Muscle layer of colon (tissue), 2 donors: ENCODE data around the gene ZBTB37.

Source experiments
- H3K27ac ChIP-seq: one replicate; pipeline ENCODE4 v1.7.0; 2013; ENCODE audit warnings: low read depth, mild to moderate bottlenecking, low read length, moderate library complexity
- H3K27me3 ChIP-seq, 2 donors: one replicate each; pipeline ENCODE4 v1.7.0; 2013; ENCODE audit warnings: low read length in 2 of 2, mild to moderate bottlenecking in 2 of 2; ENCODE audit not compliant: insufficient read depth in 2 of 2, control insufficient read depth in 1 of 2
- H3K36me3 ChIP-seq: one replicate; pipeline ENCODE4 v1.7.0; 2013; ENCODE audit warnings: mild to moderate bottlenecking, low read length; ENCODE audit not compliant: insufficient read depth
- H3K4me1 ChIP-seq: one replicate; pipeline ENCODE4 v1.7.0; 2013; ENCODE audit warnings: mild to moderate bottlenecking, low read length; ENCODE audit not compliant: insufficient read depth
- H3K4me3 ChIP-seq, 2 donors: one replicate each; pipeline ENCODE4 v1.7.0; 2013; ENCODE audit warnings: low read length in 2 of 2, low read depth in 1 of 2, mild to moderate bottlenecking in 1 of 2, moderate library complexity in 1 of 2
- H3K9ac ChIP-seq: one replicate; pipeline ENCODE4 v1.7.0; 2013; ENCODE audit warnings: low read length
- H3K9me3 ChIP-seq: one replicate; pipeline ENCODE4 v1.7.0; 2013; ENCODE audit warnings: mild to moderate bottlenecking, low read length
- donor health status: abdominal sarcoma.
- donor health status: Adenocarcinoma of cecum.

ZBTB37 gene

DNA sequence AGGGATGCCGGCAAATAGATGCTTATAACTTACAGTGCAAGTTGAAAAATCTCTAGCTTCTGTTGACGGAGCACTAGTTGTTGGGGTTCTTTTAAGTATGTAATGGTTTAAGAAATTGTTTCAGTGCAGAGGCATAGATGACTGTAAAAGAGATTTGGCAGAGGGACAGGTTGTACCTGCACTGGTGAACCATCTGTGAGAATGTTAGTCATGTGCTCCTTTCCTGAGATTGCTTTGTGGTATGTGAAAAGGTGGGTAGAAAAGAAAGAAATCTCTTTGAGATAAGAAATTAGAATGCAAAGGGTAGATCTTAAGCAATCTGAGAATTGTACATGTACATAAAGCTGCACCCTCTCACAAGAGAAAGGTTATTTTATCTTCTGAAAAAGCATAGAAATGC is 19.4 kb downstream of the ZBTB37 start:
- Histone ChIP-seq H3K9me3 (no peaks in the 10 kb centered on the region), H3K36me3 (peaks cover 17% of the 10 kb centered on the region), H3K9ac (no peak overlapping the region), H3K4me1 (no peaks in the 10 kb centered on the region), H3K27ac (no peak overlapping the region), H3K4me3 (no peak overlapping the region), H3K27me3 (no peaks in the 10 kb centered on the region)

DNA sequence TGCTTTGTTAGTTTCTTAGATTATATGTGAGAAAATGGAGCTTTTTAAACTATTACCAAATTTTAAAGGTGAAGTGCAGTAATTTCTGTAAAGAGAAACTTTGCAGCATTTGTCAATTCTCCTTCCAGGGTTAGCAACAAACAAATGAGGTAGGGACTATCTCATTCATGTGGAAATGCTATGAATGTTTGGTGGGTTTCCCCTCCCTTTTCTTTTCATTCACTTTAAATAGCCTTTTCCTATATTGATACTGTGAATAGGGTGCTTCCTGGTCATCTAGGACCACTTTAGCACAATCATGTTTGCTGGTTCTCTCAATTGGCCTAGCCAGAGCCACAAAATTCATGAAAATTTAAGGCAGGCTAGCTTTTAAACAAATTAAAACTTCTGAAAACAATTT is 20.6 kb downstream of the ZBTB37 start:
- H3K27ac ChIP-seq, result no peak overlapping the region
- no peaks in the 10 kb centered on the region for H3K27me3 ChIP-seq
- no peaks in the 10 kb centered on the region for H3K4me1 ChIP-seq
- H3K36me3 ChIP-seq, result peaks cover 17% of the 10 kb centered on the region
- H3K4me3 ChIP-seq, result no peak overlapping the region
- no peak overlapping the region for H3K9ac ChIP-seq
- H3K9me3 ChIP-seq, result no peaks in the 10 kb centered on the region

DNA sequence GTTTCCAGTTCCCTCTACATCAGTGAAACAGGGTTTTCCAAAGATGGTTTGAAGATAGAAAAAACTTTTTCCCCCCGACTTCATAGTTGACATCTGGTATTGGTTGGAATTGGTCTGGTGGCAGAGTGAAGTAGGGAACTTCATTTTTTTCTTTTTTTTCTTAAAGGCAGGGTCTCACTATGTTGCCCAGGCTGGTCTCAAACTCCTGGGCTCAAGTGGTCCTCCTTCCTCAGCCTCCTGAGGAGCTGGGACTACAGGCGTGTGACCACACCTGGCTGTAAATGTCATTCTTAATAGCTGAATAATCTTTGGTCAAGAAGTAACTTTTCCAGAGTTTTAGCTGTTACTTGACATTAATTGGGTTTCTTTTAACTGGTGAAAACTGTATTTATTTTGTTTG is 21.7 kb downstream of the ZBTB37 start:
- Histone ChIP-seq H3K27ac (no peak overlapping the region), H3K27me3 (no peaks in the 10 kb centered on the region), H3K36me3 (peaks cover 17% of the 10 kb centered on the region), H3K4me1 (no peaks in the 10 kb centered on the region), H3K9ac (no peak overlapping the region), H3K4me3 (no peak overlapping the region), H3K9me3 (no peaks in the 10 kb centered on the region)

DNA sequence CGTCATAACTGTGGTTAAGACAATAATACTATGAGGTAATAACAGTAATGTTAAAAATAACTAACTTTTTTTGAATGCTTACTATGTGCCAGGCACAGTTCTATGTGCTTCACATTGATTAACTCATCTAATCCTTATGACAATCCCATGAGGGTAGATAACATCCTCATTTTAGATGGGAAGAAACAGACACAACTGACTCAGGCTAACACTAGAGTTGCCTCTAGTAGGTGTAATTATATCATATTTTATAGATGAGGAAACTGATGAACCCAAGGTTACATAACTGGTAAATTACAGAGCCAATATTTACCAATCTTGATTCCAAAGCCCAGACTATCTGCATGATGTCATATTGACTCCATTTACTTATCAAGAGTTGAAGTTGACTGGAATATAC is 25.4 kb downstream of the ZBTB37 start:
- H3K9me3 ChIP-seq, result no peaks in the 10 kb centered on the region
- H3K9ac ChIP-seq, result no peak overlapping the region
- no peak overlapping the region for H3K27ac ChIP-seq

DNA sequence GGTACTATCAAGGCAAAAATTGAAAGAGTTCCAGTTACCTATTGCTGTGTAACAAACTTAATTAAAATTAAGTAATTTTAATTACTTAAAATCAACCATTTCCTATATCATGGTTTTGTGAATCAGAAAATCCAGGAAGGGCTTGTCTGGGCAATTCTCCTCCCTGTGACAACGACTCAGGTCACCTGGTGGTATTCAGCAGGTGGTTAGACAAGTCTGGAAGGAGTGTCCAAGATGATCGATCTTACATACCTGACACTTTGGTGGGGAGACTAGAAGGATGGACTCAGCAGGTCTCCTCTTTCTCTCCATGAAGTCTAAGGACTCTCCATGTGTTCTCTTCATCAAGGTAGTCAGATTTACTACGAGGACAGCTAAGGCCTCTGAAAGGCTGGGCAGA is 26.0 kb downstream of the ZBTB37 start:
- no peak overlapping the region for H3K27ac ChIP-seq
- H3K4me1 ChIP-seq, result no peaks in the 10 kb centered on the region
- H3K4me3 ChIP-seq, result no peak overlapping the region
- no peaks in the 10 kb centered on the region for H3K9me3 ChIP-seq
- no peak overlapping the region for H3K9ac ChIP-seq
- H3K27me3 ChIP-seq, result no peaks in the 10 kb centered on the region
- no peaks in the 10 kb centered on the region for H3K36me3 ChIP-seq

More for the DNA sequence above, 25.4 kb downstream of the ZBTB37 start:
- Histone ChIP-seq H3K4me1 (no peaks in the 10 kb centered on the region), H3K27me3 (no peaks in the 10 kb centered on the region), H3K4me3 (no peak overlapping the region), H3K36me3 (no peaks in the 10 kb centered on the region)

DNA sequence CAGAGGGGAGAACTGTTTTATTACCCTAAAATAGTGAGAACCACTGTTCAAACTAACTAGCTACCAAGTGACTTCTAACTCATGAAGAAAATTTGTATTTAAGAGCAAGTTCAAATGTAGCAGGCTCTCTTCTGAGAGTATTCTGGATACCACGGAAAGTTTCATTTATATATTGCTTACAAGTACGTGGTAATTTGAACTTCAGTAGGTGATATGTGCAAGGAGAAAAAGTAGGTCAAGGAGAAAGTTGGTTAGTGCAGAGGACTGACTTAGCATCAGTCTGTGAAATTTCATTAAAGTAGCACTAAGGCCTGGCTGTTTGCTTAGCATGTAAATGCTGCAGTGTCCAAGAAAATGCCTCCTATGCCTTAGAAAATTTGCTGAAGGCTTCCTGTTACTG is 32.2 kb downstream of the ZBTB37 start:
- Histone ChIP-seq H3K27ac (no peak overlapping the region), H3K4me1 (no peaks in the 10 kb centered on the region), H3K9me3 (no peaks in the 10 kb centered on the region), H3K27me3 (no peaks in the 10 kb centered on the region), H3K9ac (no peak overlapping the region), H3K36me3 (no peaks in the 10 kb centered on the region), H3K4me3 (no peak overlapping the region)

DNA sequence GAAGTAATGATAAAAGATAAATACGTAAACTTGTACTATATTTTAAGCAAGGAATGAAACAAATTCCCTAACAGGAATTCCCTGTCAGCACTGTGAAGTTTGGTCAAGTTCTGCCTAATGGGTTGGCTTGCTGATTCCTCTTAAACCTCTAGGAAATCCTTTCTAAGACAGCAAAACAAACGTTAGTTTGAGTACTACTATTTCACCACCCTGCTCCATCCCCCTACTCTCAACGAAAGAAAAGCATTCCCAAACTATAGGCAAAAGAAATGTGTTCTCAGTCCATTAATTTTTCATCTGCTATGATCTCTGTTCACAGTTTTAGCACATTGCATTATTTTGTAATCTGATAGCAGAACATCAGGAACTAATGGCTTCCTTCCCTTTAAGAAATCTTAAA is 32.8 kb downstream of the ZBTB37 start:
- Histone ChIP-seq H3K4me3 (no peak overlapping the region), H3K36me3 (no peaks in the 10 kb centered on the region), H3K27ac (no peak overlapping the region), H3K9ac (no peak overlapping the region), H3K4me1 (no peaks in the 10 kb centered on the region), H3K27me3 (no peaks in the 10 kb centered on the region), H3K9me3 (no peaks in the 10 kb centered on the region)

DNA sequence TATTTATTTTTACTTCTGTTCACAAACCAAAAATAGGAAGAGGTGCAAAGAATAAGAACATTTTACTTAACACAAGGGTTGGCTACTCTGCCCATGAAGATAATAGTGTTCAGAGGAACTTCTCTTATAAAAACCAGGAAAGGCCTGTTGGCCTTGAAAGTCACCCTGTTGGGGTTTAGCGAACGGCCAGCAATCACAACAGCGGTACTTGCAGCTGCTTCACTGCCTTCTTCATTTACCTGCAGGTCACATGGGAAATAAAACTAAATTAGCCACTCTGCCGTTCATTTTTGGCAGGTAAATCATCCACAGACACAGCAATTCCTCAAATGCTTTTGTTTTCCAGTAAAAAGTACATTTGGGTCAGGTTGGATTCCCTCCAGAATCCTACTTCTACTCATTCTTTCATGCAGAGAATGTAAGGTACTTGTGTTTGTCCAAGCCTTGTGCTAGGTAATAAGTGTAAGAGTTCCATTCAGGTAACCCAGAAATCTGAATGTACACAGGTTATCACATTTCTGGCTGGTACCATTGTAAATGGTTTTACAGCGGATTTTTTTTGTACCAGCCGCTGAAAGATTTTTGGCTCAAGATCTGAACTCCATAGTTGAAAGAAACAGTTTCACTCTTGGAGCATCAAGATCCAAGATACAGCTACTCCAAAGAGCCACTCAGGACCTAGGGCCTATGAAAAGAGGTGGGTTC is 35.8 kb downstream of the ZBTB37 start:
- H3K4me3 ChIP-seq, result no peak overlapping the region

DNA sequence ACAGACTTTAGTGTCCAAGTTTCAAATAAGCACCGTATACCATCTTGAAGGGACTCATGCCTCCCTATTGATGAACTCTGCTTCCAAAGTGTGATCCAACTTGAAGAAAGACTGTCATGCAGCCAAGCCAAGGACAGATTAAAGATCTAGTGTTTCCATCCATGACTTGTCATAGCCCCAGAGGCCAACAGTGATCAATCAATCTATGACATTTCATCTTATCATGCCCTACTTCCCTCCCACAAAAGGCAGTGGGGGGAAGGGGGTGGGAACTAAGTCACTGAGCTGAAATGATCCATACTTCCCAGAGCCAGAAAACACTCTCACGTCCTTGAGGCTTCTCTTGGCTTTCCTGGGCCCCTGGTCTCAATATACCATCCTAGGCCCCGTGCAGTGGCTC is 44.9 kb downstream of the ZBTB37 start:
- H3K27me3 ChIP-seq, result no peaks in the 10 kb centered on the region

More for the DNA sequence above, 35.8 kb downstream of the ZBTB37 start:
- no peaks in the 10 kb centered on the region for H3K4me1 ChIP-seq
- H3K9me3 ChIP-seq, result no peaks in the 10 kb centered on the region
- no peak overlapping the region for H3K27ac ChIP-seq
- H3K27me3 ChIP-seq, result no peaks in the 10 kb centered on the region
- H3K9ac ChIP-seq, result no peak overlapping the region
- H3K36me3 ChIP-seq, result no peaks in the 10 kb centered on the region

DNA sequence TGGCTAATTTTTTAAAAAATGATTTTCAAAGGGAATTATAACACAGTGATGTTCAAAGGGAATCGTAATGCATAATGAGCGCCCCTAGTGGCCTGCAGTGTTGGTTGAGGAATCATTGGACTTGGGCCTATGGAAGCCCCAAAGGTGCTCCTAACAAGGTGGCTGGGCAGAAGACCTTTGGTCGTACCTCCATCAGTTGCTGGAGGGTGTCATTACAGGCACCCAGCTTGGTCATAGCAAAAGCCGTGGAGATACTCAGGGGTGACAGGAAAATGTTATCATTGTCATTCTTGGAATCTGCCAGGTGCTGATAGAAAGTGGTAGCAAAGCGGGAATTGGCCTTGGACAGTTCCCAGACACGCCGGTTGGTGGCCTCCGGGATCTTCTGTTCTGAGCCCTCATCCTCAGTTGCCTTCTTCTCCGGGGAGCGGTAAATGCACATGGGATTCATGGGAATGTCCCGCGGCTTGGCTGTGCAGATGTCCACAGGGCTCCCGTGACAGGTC is 46.2 kb downstream of the ZBTB37 start:
- Histone ChIP-seq H3K9me3 (no peaks in the 10 kb centered on the region), H3K27ac (no peak overlapping the region), H3K36me3 (no peaks in the 10 kb centered on the region), H3K9ac (no peak overlapping the region), H3K4me3 (no peak overlapping the region), H3K27me3 (no peaks in the 10 kb centered on the region), H3K4me1 (no peaks in the 10 kb centered on the region)

More for the DNA sequence above, 44.9 kb downstream of the ZBTB37 start:
- H3K4me3 ChIP-seq, result no peak overlapping the region
- no peak overlapping the region for H3K27ac ChIP-seq
- no peaks in the 10 kb centered on the region for H3K36me3 ChIP-seq
- no peaks in the 10 kb centered on the region for H3K4me1 ChIP-seq
- H3K9me3 ChIP-seq, result no peaks in the 10 kb centered on the region
- H3K9ac ChIP-seq, result no peak overlapping the region

DNA sequence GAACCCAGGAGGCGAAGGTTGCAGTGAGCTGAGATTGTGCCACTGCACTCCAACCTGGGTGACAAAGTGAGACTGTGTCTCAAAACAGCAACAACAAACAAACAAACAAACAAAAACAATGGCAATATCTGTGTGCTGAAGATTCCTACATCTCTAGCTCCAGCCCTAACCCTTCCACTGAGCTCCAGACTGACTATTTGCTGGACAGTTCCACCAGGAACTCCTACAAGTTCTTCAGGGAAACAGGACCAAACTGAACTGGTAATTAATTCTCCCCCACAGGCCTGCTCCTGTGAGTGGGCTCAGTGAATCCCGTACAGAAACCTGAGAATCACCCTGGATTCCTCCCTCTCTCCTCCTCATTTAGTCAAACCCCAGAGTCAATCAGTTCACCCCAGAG is 47.4 kb downstream of the ZBTB37 start:
- Histone ChIP-seq H3K4me1 (no peaks in the 10 kb centered on the region), H3K4me3 (no peak overlapping the region), H3K36me3 (no peaks in the 10 kb centered on the region), H3K27me3 (no peaks in the 10 kb centered on the region), H3K9me3 (no peaks in the 10 kb centered on the region), H3K27ac (no peak overlapping the region), H3K9ac (no peak overlapping the region)

DNA sequence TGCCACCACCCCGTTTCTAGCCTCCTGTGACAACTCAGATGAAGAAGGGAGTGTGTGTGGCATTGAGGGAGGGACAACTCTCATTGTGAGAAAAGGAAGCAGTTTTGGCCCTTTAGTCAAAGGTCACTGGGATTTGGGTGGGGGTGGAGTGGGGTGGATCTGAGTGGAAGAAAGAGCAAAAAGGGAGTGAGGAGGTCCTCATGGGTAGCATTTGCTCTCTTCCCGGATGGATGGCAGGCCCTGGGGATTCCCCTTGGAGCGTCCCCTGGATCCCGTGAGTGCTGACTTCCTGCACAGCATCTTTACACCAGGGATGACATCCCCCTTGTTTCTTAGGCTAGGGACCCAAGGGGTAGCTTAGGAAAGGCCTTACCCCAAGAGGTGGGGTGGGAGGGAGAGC is 48.5 kb downstream of the ZBTB37 start:
- H3K36me3 ChIP-seq, result no peaks in the 10 kb centered on the region

More for the DNA sequence above, 48.5 kb downstream of the ZBTB37 start:
- Histone ChIP-seq H3K9me3 (no peaks in the 10 kb centered on the region), H3K27me3 (no peaks in the 10 kb centered on the region), H3K9ac (no peak overlapping the region), H3K27ac (no peak overlapping the region), H3K4me3 (no peak overlapping the region), H3K4me1 (no peaks in the 10 kb centered on the region)
